GM18508 (cell line): Measurements from ENCODE around the gene LAGE3.

ENCODE experiments used
- ATAC-seq: cut with Tn5 transposase; IDR thresholded peaks from one replicate; pipeline ENCODE4 v1.9.1; 2021; ENCODE audit warnings: moderate number of reproducible peaks; ENCODE audit not compliant: insufficient read depth, unreplicated experiment

The LAGE3 gene

GRCh38 chrX:154481911-154482601, 3.0 kb upstream of the LAGE3 start:
- ATAC-seq: no peak

GRCh38 chrX:154481195-154481594, 2.1 kb upstream of the LAGE3 start:
- no peak for ATAC-seq

DNA sequence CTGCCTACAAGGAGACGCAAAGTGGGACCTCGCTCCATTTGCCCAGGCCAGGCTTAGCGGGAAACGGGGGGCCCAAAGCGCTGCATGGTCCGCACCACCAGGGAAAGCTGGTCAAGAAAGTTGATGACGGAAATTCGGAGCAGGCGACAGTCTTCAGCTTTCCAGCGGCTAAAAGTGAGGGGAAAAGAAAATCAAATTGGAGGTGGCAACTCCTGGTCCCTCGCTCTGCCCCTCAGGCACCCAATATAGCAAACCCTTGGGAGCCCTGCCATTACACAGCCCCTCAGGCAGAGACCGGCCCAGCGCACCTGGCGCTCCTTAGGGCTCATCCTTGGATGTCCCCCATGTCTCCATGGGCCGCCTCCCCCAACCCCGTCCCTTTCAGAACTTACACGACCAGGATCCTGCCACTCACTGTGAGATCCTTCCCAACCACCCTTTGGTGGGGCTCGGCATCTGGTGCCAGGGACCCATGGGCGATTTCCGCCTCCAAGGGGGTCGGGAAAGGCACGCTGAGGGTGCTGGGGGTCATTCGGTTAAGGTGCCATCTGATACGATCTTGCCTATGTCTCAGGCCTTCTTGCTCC, 1.1 kb downstream of the LAGE3 start:
- no peak for ATAC-seq

DNA sequence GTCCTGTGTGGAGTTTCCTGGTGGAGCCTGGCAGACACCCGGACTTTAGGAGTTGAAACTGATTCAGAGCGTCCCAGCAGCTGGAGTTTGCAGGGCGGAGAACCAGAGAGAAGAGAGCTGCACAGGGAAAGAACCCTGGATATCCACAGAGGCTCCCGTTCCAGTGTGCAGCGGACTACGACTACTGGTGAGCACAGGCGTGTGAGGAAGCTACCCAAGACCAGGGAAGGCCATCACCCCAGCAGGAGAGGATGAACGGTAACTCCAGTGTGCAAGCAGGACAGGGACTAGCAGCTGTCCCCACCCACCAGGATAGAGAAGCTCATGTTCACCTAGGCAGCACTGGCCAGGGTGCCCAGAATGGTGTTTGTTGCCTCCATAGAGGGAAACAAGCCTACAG, 2.3 kb downstream of the LAGE3 start:
- ATAC-seq: no peak

DNA sequence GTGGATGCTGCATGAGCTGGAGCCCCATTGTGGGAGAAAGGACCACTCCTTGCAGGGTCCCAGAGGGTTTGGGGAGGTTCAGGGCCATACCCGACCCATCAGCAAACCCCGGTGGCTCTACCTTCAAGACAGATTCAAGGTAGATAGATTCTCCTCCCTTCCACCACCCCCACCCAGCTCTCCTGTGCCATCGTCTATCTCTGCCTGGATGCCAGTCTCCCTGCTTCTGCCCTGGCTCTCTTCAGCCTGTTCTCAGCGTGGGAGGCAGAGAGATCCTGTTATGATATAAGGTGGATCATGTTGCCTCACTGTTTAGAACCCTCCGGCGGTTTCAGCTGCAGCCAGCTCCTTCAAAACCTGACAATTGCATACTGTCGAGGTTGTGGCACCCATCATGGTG, 5.4 kb downstream of the LAGE3 start:
- no peak for ATAC-seq

DNA sequence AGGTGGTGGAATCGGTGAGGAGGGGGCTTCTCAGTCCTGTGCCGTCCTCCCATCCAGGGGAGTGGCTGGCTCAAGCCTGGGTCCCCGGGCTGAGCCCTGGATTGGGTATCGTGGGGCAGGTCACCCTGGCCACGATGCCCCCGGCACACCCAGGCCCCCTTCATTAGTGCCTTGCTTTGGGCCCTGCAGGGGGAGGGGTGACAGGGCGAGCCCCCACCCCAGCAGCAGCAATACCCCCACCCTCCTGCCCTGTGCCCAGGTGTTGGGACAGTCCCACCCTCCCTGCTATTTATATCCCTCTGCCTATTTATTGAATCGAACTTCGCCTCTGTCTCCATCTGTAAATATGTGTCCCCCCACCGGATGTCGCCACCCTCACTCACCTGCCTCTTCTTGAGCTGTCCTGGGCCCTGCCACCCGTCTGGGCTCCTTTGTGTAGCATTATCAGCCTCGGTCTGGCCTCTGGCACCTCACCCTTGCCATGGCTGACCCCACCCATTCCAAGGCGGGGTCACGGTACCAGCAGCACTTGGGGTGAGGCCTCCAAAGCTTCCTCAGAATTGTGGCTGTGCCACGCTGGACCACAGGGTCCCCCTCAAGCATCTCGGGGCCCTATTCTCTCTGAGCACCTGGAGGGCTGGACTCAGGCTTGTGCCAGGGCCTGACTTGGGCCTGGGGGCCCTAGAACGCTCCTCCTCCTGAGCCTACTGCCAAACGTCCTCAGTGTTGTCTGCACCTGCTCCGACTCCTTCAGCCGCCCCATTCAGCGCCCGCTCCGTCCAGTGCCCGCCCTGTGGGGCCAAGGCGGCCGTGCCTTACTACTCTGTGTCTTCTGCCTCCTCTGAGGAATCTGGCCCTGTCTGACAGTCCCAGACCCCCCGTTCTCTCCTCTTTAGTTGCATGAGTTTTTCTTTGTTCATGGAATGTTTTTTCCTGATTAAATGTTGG, 6.1 kb downstream of the LAGE3 start:
- no peak for ATAC-seq

- ATAC-seq: no peak
Measured at GRCh38 chrX:154471839-154472684, 7.0 kb downstream of the LAGE3 start.

DNA sequence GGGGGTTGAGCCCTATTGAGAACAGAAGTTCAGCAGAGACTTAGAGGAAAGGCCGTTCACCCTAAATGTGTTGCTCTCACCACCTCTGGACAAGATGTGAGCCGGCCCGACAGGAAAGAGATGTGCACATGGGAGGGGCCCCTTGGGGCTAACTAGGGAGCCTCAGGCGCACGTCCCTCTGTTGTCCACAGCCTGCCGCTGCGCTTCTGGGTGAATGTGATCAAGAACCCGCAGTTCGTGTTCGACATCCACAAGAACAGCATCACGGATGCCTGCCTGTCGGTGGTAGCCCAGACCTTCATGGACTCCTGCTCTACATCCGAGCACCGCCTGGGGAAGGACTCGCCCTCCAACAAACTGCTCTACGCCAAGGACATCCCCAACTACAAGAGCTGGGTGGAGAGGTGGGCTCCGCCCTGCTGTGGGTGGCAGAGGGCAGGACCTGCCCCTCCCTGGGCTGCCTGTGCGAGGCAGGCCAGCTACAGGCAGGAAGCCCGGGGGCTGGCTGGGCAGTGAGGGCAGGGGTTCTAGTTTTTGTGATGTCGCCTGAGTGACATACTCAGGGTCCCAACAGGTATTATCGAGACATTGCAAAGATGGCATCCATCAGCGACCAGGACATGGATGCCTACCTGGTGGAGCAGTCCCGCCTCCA, 8.0 kb downstream of the LAGE3 start:
- ATAC-seq: no peak

DNA sequence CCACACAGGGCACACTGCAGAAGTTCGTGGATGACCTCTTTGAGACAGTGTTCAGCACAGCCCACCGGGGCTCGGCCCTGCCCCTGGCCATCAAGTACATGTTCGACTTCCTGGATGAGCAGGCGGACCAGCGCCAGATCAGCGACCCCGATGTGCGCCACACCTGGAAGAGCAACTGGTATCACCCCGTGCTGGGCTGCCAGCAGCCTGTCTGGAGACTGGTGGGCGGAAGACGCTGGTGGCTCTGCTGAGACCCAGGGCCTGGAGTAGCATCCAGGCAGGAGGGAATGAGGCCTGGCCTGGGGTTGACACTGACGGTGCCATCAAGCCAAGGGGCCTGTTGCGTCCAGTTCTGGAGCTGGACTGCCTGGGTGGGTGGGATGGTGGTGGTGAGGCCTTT, 8.6 kb downstream of the LAGE3 start:
- no peak for ATAC-seq

DNA sequence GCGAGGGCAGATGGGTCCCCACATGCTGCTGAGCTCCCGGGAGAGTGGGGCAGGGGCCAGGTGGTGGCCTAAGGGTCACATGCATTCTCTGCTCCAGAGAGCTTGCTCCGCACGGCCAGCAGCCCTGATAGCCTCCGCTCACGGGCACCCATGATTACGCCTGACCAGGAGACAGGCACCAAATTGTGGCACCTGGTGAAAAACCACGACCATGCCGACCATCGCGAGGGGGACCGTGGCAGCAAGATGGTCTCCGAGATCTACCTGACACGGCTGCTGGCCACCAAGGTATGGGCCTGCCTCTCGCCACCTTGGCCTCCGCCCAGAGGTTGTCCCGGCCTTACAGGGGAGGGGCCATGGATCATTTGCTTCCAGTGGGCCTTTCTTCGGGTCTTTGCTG, 9.2 kb downstream of the LAGE3 start:
- ATAC-seq: no peak

GRCh38 chrX:154469114-154469513, 10.0 kb downstream of the LAGE3 start:
- ATAC-seq: no peak

DNA sequence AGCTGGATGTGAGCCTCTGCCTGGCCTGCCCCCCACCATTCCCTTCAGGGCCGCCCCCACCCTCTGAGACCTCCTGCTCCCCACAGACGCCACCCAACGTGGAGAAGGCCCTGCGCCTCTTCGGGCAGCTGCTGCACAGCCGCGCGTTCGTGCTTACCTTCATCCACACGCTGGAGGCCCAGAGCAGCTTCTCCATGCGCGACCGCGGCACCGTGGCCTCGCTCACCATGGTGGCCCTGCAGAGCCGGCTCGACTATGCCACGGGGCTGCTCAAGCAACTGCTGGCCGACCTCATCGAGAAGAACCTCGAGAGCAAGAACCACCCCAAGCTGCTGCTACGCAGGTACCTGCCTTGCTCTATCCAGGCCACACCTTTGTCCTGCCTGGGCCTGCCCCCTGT, 10.9 kb downstream of the LAGE3 start:
- no peak for ATAC-seq

- ATAC-seq: no peak
Measured at GRCh38 chrX:154467556-154467955, 11.5 kb downstream of the LAGE3 start.

DNA sequence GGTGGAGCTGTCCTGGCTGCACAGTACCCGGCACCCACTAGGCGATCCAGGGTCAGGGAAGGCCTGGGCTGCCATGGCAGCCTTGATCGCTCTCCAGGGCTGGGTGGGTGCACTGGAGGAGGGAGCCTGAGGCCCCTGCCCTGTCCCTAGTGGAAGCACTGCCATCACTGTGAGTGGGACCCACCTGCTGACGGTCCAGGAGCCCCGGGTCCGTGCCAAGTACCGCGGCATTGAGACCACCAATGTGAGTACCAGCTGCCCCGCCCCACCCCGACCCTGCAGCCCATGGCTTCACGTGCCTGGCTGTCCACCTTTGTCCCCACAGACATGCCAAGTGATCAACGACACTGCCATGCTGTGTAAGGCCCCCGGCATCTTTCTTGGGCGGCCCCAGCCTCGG, 12.2 kb downstream of the LAGE3 start:
- no peak for ATAC-seq

- no peak for ATAC-seq
Measured at GRCh38 chrX:154466036-154466435, 13.0 kb downstream of the LAGE3 start.

DNA sequence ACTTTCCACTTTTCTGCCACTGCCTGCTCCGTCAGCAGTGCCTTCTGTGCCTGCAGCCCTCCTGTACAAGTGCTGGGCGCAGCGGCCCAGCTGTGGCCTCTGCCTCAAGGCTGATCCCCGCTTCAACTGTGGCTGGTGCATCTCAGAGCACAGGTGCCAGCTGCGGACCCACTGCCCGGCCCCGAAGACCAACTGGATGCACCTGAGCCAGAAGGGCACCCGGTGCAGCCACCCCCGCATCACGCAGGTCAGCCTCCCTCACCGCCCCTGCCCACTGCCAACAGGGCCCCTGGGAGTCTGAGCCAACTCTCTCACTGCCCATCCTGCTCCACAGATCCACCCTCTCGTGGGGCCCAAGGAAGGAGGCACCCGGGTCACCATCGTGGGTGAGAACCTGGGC, 13.5 kb downstream of the LAGE3 start:
- no peak for ATAC-seq

GRCh38 chrX:154464806-154465365, 14.2 kb downstream of the LAGE3 start:
- ATAC-seq: no peak

GRCh38 chrX:154463611-154464220, 15.4 kb downstream of the LAGE3 start:
- ATAC-seq: no peak

GRCh38 chrX:154462396-154462795, 16.7 kb downstream of the LAGE3 start:
- ATAC-seq: no peak
